Urothelium cell line (cell line): ENCODE results near the gene THSD4.
A peak's percentile ranks its signal among the peaks of the same experiment; 100 is the strongest.
"Not testable (repeated sequence)": the region's sequence is repeated elsewhere in the genome, so short reads cannot be mapped to it uniquely, and the experiment has no call there.

Experiments
- DNase-seq: peaks from one replicate; pipeline ENCODE4 v3.0.0; 2011; ENCODE audit warnings: low spot score, mixed read lengths
- FAIRE-seq: peaks from 2 replicates; lab custom pipeline; 2011; peaks lifted over from hg19 to GRCh38; lab: Jason Lieb, UNC

THSD4 gene

GRCh38 chr15:71362556-71362955, 247.3 kb downstream of the THSD4 start:
- FAIRE-seq, result no peak

DNA sequence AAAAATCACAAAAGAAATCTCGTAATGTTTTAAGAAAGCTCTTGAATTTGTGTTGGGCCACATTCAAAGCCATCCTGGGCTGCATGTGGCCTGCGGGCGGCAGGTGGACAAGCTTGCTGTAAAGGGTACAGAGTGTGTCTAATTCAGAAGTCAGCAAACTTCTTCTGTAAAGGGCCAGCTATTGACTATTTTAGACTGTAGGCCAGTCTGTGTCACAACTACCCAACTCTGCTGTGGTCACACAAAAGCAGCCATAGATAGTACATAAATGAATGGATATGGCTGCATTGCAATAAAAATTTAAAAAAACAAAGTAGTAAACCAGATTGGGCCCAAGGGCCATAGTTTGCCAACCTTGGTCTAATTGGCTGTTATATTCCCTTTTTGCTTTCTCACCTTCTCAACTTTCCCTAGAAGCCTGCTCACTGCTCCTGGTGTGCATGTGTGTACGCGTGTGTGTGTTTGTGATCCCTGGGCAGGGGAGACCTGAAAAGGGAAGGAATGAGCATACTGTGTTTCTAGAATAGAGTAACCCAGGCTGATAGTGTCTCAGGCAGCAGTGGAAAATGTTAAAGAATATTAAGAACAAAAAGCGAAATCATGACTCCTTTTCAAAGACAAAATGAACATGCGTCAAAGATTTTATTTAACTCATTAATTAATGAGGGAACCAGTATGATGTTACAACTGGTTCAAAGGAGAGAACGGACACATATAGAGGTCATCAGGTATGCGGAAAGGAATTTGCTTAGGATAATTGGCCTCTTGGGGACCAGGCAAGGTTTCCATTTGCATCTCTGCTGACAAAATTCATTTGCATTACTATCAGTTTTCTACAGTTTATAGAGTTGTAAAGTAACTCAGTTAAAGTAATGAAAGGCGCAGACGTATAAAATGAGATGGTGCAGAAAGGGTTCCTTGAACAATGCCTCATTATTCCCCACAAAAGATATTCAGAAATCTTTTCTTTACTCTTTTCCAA, 248.0 kb downstream of the THSD4 start:
- FAIRE-seq (no peak), DNase-seq (no peak)

More at GRCh38 chr15:71362556-71362955, 247.3 kb downstream of the THSD4 start:
- DNase-seq, result no peak

DNA sequence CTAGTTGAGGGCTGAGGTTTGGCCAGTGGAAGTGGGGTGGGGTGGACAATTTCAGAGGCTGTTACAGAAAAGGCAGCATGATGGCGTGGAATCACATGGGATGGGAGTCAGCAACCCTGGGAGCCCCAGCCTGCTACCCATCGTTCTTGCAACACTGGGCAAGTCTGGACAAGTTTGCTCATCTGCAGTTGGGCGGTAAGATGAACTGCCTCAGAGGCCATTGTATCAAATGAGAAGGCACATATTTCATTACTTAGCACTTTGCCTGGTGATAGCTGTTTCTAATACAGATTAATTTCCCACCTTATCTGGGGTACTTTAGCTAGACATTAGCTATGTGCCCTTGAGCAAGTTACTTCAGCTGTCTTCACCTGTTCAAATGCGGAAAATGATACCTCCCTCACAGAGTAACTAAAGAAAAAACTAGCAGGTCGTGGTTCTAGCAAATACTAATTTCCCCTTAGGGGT, 248.9 kb downstream of the THSD4 start:
- no peak for FAIRE-seq
- DNase-seq, result no peak

DNA sequence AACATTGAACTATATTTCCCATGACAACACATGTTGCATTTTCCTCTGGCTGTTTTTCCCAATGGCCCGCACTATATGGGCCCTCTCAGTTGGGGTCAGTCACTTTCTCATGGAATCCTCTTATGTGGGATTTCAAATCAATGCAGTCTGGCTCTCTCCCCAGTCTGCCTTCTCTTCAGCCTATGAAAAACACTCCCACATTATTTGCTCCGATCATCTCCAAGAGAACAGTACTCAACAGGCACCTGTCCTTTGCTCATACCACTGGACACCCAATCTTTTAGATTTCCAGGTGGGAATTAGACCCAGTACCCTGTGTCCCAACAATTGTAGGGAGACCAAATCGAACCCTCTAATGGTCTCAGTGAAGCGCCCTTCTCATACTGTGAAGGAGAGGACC, 251.3 kb downstream of the THSD4 start:
- FAIRE-seq, result no peak
- DNase-seq, result no peak

- no peak for DNase-seq
- no peak for FAIRE-seq
Observed at GRCh38 chr15:71366926-71367325, 251.7 kb downstream of the THSD4 start.

- not testable (repeated sequence) for FAIRE-seq, DNase-seq
Observed at GRCh38 chr15:71367737-71368136, 252.5 kb downstream of the THSD4 start.

DNA sequence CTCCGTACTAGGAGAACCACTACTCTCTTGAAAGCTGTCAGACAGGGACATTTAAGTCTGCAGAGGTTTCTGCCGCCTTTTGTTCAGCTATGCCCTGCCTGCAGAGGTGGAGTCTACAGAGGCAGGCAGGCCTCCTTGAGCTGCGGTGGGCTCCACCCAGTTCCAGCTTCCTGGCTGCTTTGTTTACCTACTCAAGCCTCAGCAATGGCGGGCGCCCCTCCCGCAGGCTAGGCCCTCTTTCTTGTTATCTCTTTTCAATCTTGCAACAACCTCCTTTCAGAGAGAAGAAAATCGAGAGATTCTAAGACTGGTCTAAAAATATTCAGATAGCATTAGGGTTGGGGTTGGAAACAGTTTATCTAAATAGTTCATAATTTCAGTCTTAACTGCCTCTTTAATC, 257.5 kb downstream of the THSD4 start:
- not testable (repeated sequence) for FAIRE-seq, DNase-seq

DNA sequence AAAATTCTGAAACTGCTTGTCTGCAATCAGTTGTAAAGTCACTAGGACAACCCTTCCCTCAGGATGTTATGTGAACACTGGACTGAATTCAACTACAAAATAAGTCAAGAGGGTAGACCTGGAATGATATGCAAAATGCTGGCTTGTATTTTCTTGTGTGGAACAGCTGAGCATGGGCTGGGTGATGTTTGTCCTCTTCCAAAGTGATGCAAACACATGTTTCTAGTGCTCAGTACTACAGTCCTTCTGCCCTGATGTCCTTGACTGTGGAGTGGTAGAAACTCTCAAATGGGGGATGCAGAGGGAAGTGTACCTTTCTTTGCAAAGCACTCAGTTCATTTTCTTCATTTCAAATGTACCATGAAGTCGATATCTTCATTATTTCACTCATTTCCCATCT, 258.6 kb downstream of the THSD4 start:
- DNase-seq (no peak), FAIRE-seq (no peak)

DNA sequence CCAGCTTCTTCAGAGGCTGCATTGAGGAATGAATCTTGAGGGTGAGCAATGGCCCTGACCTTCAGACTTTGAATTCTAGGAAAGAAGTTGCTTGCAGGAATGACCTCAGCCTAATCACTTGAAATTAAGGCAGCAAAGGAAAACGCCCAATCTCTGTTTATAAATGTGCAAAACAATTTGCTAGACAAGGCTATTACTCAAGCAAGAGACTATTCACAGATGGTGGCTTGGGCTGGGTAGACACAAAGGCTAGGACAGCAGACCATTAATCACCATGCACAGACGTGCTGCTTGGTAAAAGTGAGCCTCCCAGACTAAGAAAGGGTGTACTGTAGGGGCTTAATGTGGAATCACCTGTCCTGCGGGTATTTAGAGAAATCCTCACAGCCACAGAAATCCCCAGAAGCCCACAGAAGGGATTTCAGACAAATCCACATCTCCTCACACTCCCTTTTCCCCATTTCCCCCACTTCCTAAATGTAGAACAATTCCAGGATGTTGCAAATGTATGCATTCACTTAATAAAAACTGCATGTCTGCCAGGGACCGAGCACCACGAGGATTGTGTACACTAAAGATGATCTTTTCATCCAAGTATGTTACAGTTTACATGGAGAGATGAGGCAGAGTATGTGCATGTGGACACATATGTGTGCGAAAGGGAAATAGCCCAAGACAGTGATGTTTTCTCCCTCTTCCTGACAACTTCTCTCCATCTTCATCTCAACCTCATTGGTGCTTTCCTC, 259.5 kb downstream of the THSD4 start:
- FAIRE-seq, result no peak
- DNase-seq, result no peak

GRCh38 chr15:71375934-71376333, 260.7 kb downstream of the THSD4 start:
- no peak for DNase-seq
- no peak for FAIRE-seq

- no peak for FAIRE-seq
- DNase-seq, result no peak
Observed at GRCh38 chr15:71379893-71380292, 264.6 kb downstream of the THSD4 start.

DNA sequence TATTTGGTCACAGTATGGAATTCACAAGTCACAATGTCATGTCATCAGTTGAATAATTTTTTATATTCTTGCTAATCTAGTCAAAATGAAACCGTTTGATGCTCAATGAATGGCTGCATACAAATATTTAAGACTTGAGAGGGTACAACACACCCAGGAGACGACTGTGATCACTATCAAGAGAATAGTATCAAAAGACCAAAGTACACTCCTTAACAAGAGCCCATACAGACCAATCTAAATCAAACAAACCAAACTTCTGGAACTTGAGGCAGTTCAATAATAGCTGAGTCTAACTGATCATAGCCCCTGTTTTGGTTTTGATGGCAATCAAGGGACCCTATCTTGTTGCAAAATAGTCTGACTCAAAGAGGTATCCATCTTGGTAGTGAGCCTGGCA, 265.1 kb downstream of the THSD4 start:
- no peak for FAIRE-seq

DNA sequence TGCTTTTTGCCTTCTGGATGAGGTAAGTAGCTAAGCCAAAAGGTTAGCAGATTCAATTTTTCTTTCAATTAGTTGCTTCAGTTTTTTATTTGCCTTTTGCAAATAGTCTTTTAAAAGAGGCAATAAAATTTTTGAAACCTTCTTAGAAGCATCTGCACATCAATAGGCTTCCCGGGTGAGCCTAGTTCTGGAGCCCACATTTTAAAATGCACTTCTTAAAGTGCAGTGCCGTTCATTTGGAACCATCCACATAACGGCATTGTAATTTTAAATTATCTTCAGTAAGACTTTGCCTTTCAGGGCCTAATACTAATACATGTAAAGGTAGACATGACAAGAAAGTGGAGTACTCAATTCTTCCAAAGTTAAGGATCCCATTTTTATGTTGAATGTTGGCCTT, 269.2 kb downstream of the THSD4 start:
- no peak for DNase-seq
- FAIRE-seq, result no peak

More for the DNA sequence above, 265.1 kb downstream of the THSD4 start:
- DNase-seq, result no peak

DNA sequence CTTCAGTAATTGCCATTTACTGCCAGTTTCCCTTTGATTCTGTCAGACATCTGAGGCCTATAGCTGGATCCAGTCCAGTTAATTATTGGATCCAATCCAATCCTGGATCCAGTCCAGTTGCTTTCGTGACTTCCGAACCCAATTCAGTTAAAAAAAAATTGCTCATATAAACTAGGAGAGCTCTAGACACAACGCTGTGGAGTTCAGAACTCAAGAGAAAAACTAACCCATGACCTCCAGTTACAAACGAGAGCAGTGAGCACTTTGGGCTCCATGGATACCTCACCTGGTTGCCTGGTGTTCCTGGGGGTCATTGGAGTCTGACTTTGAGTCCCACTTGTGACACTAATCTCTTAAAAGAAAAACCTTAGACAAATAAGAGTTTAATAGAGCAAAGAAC, 269.8 kb downstream of the THSD4 start:
- FAIRE-seq, result no peak
- no peak for DNase-seq

GRCh38 chr15:71385457-71385856, 270.2 kb downstream of the THSD4 start:
- no peak for FAIRE-seq
- no peak for DNase-seq

DNA sequence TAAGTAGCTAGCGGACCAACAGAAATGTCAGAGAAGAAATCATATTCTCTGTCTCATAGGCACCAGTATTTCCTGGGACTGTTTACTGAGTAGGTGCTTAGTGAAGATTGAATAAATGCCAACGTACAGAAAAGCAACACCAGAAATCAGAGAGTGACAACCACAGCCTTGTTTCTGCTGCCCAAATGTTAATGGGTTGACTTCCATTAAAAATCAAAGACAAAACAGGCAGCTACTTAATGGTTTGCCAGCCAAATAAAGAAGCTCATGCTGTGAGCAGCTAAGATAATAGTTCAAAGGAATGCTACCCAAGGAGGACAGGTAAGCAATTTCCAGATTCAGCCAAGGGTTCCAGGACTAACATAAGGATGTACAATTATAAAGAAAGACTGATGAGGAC, 270.7 kb downstream of the THSD4 start:
- DNase-seq, result no peak
- FAIRE-seq, result no peak

GRCh38 chr15:71386448-71387236, 271.4 kb downstream of the THSD4 start:
- peak; percentile 20 for DNase-seq
- FAIRE-seq, result no peak

DNA sequence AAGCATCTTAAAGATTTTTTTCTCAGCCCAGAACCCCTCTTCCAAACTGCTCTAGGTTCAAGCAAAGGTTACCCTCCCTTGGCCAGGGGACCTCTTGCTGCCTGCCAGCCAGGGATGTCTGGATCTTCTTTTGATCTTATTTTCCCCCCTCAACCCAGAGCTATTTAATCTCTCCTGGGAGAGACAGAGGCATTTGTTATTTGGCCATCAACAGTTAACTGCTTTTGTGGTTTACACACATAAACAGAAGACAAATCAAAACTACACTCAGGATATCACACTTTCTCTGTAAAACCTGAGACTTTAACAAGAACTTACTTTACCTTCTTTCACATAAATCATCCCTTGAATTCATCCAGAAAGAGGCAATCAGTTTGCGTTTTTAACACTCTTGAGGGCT, 272.5 kb downstream of the THSD4 start:
- no peak for FAIRE-seq
- no peak for DNase-seq

GRCh38 chr15:71390096-71390495, 274.8 kb downstream of the THSD4 start:
- FAIRE-seq (no peak), DNase-seq (no peak)

DNA sequence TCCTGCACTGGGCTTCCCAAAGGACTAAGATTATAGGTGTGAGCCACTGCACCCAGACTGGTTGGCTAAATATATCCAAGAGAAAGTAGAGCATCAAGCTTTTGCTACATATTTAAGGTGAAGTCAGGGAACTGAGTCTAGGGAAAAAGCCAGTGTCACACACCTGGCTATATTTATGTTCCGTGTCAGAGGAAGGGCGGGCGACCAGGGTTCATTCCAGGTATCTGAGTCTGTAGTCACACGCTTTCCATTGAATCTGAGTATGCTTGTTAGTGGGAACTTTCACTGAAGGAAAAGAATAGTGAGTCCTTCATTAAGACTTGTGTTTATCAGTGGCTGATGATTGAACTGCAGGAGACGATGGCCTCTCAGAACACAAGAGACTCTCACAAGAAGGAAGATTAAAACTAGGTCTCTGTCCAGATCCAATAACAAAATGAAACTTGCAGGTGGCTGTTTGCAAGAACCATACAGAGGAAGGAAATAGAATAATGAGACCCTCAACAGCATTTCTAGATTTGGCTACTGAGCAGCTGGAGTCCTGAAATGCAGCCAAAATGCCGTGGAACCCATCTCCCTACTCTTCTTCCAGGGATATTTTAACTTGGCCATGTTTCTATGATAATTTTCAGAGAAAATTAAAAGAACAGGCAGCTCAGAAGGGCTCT, 276.3 kb downstream of the THSD4 start:
- FAIRE-seq (no peak), DNase-seq (no peak)
